K562 (cell line): ENCODE data around the gene ACRV1.

Experiments used
- ATF6 ChIP-seq: sonication (generic); formaldehyde crosslinking; IDR thresholded peaks from 2 replicates; pipeline ENCODE4 v1.4.0; 2020; ENCODE audit warnings: mild to moderate bottlenecking, missing genetic modification reagents
- CC2D1A ChIP-seq: fragments of 450-650 bp; IDR thresholded peaks from 2 replicates; pipeline ENCODE4 v1.6.1; 2017; ENCODE audit warnings: mild to moderate bottlenecking
- PRPF4 ChIP-seq: fragments of 200-400 bp; formaldehyde crosslinking; IDR thresholded peaks from one replicate; pipeline ENCODE4 v1.6.1; 2017; ENCODE audit warnings: low read length, low read depth, mild to moderate bottlenecking; ENCODE audit not compliant: insufficient read depth, poor library complexity, severe bottlenecking
- PTBP1 ChIP-seq: fragments of 200-400 bp; formaldehyde crosslinking; IDR thresholded peaks from 2 replicates; pipeline ENCODE4 v1.6.1; 2017; ENCODE audit warnings: low read depth, low read length
- RCOR1 ChIP-seq, 2 experiments: IDR thresholded peaks; 2 replicates each; pipeline ENCODE4 v1.6.1; 2012; ENCODE audit warnings: low read depth in 2 of 2, low read length in 2 of 2, borderline replicate concordance in 1 of 2, improper control_type of control experiment in 1 of 2
- SOX6 ChIP-seq: fragments of 450-650 bp; IDR thresholded peaks from 2 replicates; pipeline ENCODE4 v1.6.1; 2014; ENCODE audit warnings: mild to moderate bottlenecking
- TAF1 ChIP-seq: IDR thresholded peaks from 2 replicates; pipeline ENCODE4 v1.6.1; 2011; ENCODE audit warnings: mild to moderate bottlenecking, low read length, moderate library complexity; ENCODE audit not compliant: insufficient read depth, control insufficient read depth, severe bottlenecking; ENCODE audit errors: extremely low read depth
- TBP ChIP-seq: optimal IDR thresholded peaks from 2 replicates; pipeline ENCODE3; 2011; ENCODE audit warnings: low read depth, low read length, improper control_type of control experiment
- U2AF2 ChIP-seq: fragments of 200-400 bp; formaldehyde crosslinking; optimal IDR thresholded peaks from 2 replicates; pipeline ENCODE3; 2017; ENCODE audit warnings: low read depth, mild to moderate bottlenecking, low read length
- ZBTB26 ChIP-seq: fragments of 450-650 bp; formaldehyde crosslinking; IDR thresholded peaks from 2 replicates; pipeline ENCODE4 v1.4.0; 2022; ENCODE audit warnings: missing genetic modification characterization
- ZNF764 ChIP-seq: fragments of 250-450 bp; sonication (Bioruptor Pico); IDR thresholded peaks from 2 replicates; pipeline ENCODE4 v1.4.0; 2020; ENCODE audit warnings: low read depth, mild to moderate bottlenecking, moderate library complexity
- TF ChIP-seq, protein P1 (sequence below), 3 experiments: IDR thresholded peaks in 2 of 3; conservative IDR thresholded peaks in 1 of 3; 2 replicates each; pipeline ENCODE4 v1.5.1; 2011 to 2012; ENCODE audit warnings: low read length in 3 of 3, mild to moderate bottlenecking in 3 of 3, control low read depth in 2 of 3, improper control_type of control experiment in 1 of 3, inconsistent platforms in 1 of 3, low read depth in 1 of 3, mixed read lengths in 1 of 3, moderate library complexity in 1 of 3; ENCODE audit not compliant: insufficient read depth in 2 of 3
- TF ChIP-seq, protein P2 (sequence below): sonication (generic); formaldehyde crosslinking; IDR thresholded peaks from 2 replicates; pipeline ENCODE4 v1.9.0; 2022; ENCODE audit warnings: mild to moderate bottlenecking, missing genetic modification reagents
- TF ChIP-seq, protein P3 (sequence below): sonication (generic); formaldehyde crosslinking; IDR thresholded peaks from 2 replicates; pipeline ENCODE4 v1.8.1; 2023; ENCODE audit warnings: mild to moderate bottlenecking, missing genetic modification reagents

GRCh38 chr11:125667151-125667550, 13.5 kb downstream of the ACRV1 start:
- TF ChIP-seq, protein P1, sequence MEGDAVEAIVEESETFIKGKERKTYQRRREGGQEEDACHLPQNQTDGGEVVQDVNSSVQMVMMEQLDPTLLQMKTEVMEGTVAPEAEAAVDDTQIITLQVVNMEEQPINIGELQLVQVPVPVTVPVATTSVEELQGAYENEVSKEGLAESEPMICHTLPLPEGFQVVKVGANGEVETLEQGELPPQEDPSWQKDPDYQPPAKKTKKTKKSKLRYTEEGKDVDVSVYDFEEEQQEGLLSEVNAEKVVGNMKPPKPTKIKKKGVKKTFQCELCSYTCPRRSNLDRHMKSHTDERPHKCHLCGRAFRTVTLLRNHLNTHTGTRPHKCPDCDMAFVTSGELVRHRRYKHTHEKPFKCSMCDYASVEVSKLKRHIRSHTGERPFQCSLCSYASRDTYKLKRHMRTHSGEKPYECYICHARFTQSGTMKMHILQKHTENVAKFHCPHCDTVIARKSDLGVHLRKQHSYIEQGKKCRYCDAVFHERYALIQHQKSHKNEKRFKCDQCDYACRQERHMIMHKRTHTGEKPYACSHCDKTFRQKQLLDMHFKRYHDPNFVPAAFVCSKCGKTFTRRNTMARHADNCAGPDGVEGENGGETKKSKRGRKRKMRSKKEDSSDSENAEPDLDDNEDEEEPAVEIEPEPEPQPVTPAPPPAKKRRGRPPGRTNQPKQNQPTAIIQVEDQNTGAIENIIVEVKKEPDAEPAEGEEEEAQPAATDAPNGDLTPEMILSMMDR (IDR thresholded peaks at IDR 0.05 in 2 of 3, conservative IDR thresholded peaks at IDR 0.05 in 1 of 3; ENCODE audit: insufficient read depth in 2 of 3, low read depth in 1 of 3, low read length in 3 of 3) = no peak
- no peak for TF ChIP-seq ZBTB26 (CRISPR knock-in tag)
- TF ChIP-seq PTBP1 = no peak
- TF ChIP-seq U2AF2 = no peak
- no peak for TF ChIP-seq PRPF4
- no peak for TF ChIP-seq CC2D1A
- TF ChIP-seq TAF1 = no peak
- TF ChIP-seq RCOR1 (IDR thresholded peaks at IDR 0.05; ENCODE audit: borderline replicate concordance in 1 of 2, low read depth in 2 of 2, low read length in 2 of 2) = no peak
- TF ChIP-seq ZNF764 (CRISPR knock-in tag) = no peak
- TF ChIP-seq, protein P2, sequence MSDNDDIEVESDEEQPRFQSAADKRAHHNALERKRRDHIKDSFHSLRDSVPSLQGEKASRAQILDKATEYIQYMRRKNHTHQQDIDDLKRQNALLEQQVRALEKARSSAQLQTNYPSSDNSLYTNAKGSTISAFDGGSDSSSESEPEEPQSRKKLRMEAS (CRISPR knock-in tag) = no peak
- TF ChIP-seq SOX6 = no peak
- TF ChIP-seq, protein P3, sequence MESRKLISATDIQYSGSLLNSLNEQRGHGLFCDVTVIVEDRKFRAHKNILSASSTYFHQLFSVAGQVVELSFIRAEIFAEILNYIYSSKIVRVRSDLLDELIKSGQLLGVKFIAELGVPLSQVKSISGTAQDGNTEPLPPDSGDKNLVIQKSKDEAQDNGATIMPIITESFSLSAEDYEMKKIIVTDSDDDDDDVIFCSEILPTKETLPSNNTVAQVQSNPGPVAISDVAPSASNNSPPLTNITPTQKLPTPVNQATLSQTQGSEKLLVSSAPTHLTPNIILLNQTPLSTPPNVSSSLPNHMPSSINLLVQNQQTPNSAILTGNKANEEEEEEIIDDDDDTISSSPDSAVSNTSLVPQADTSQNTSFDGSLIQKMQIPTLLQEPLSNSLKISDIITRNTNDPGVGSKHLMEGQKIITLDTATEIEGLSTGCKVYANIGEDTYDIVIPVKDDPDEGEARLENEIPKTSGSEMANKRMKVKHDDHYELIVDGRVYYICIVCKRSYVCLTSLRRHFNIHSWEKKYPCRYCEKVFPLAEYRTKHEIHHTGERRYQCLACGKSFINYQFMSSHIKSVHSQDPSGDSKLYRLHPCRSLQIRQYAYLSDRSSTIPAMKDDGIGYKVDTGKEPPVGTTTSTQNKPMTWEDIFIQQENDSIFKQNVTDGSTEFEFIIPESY = no peak
- no peak for TF ChIP-seq TBP
- TF ChIP-seq ATF6 (CRISPR knock-in tag) = no peak
